Osteoblast (primary cell): Measurements from ENCODE around the gene PDIA6. TPM values are rescaled to one million over a fixed set of nuclear protein-coding genes. Genes with fewer than 3 reads are reported as not detected.

Experiments used
- DNase-seq: peaks from one replicate; pipeline ENCODE4 v3.0.0; 2011; ENCODE audit warnings: low spot score, mixed read lengths; ENCODE audit not compliant: insufficient read length; ENCODE audit errors: missing footprints
- H2AFZ ChIP-seq: 2 replicates; pipeline ENCODE4 v1.6.0; 2011; ENCODE audit warnings: mild to moderate bottlenecking, low read length
- H3K27ac ChIP-seq: 2 replicates; pipeline ENCODE4 v1.5.1; 2011; ENCODE audit warnings: mild to moderate bottlenecking, low read depth, low read length, moderate library complexity
- H3K27me3 ChIP-seq: 2 replicates; pipeline ENCODE4 v1.6.0; 2012; ENCODE audit warnings: mild to moderate bottlenecking, control low read depth, inconsistent platforms, low read length, moderate library complexity; ENCODE audit not compliant: insufficient read depth
- H3K36me3 ChIP-seq: 2 replicates; pipeline ENCODE4 v1.5.1; 2011; ENCODE audit warnings: mild to moderate bottlenecking, low read length, control low read depth, moderate library complexity; ENCODE audit not compliant: insufficient read depth
- H3K4me1 ChIP-seq: 2 replicates; pipeline ENCODE4 v1.5.1; 2011; ENCODE audit warnings: mild to moderate bottlenecking, low read length, control low read depth, moderate library complexity; ENCODE audit not compliant: insufficient read depth
- H3K4me2 ChIP-seq: 2 replicates; pipeline ENCODE4 v1.6.0; 2011; ENCODE audit warnings: mild to moderate bottlenecking, low read length; ENCODE audit not compliant: insufficient read depth
- H3K4me3 ChIP-seq: fragments of 200-600 bp; sonication (generic); 3 replicates; pipeline ENCODE4 v1.5.1; 2012; ENCODE audit warnings: mild to moderate bottlenecking, low read length, inconsistent platforms; ENCODE audit not compliant: insufficient read depth
- H3K79me2 ChIP-seq: 2 replicates; pipeline ENCODE4 v1.6.0; 2012; ENCODE audit warnings: mild to moderate bottlenecking, low read length, control low read depth, inconsistent platforms; ENCODE audit not compliant: insufficient read depth
- H3K9me3 ChIP-seq: 2 replicates; pipeline ENCODE4 v1.5.1; 2011; ENCODE audit warnings: low read depth, low read length, control low read depth
- H4K20me1 ChIP-seq: 2 replicates; pipeline ENCODE4 v1.6.0; 2012; ENCODE audit warnings: mild to moderate bottlenecking, low read length, control low read depth; ENCODE audit not compliant: insufficient read depth
- total RNA-seq: library from RNA; depleted of rRNA; stranded (reverse); fragments of >200 nt; gene quantifications from 2 replicates; pipeline ENCODE4 v1.2.3, GENCODE V29; 2012
- TF ChIP-seq, protein P1 (sequence below): IDR thresholded peaks from 2 replicates; pipeline ENCODE4 v1.5.1; 2011; ENCODE audit warnings: mild to moderate bottlenecking, low read depth, low read length, moderate library complexity; ENCODE audit errors: extremely low read depth

PDIA6 gene
- total RNA-seq, 1 donor = 245 TPM

DNA sequence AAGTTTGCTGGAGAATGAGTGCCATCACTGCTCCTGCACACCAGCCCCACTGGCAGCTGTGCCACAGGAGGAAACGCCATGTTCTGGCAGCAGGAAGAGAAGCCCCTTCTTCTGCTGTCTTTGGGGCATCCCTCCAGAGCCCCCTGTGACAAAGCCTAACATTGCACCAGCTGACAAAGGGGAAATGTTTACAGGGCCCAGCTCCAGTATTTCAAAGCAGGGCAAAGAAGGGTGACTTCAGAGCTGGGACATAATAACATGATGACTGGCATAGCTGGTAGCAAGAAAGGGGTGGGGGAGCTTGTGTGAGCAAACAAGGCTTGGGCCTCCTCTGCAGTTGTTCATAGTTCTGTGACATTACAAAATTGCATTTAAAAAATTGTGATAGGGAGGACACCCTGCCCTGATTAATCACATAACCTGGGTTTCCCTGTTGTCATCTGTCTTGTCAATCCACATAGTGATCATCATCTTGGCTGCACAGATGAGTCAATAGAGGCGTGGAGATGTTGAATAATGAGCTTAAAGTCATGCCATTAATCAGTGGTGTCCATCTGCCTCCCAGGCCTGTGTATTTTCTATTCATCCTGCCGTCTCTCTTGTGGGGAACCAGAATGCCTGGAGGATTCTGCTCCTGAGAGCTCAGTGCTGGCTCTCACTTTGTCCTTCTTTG is 29.1 kb upstream of the PDIA6 start:
- Histone ChIP-seq H4K20me1 (no peaks in the 10 kb centered on the region), H3K9me3 (peaks cover 14% of the 10 kb centered on the region), H3K4me3 (no peak overlapping the region), H2AFZ (no peak overlapping the region), H3K36me3 (no peaks in the 10 kb centered on the region), H3K4me1 (no peaks in the 10 kb centered on the region), H3K4me2 (no peak overlapping the region), H3K27me3 (peaks cover 8% of the 10 kb centered on the region), H3K27ac (no peak overlapping the region), H3K79me2 (no peaks in the 10 kb centered on the region)
- TF ChIP-seq, protein P1, sequence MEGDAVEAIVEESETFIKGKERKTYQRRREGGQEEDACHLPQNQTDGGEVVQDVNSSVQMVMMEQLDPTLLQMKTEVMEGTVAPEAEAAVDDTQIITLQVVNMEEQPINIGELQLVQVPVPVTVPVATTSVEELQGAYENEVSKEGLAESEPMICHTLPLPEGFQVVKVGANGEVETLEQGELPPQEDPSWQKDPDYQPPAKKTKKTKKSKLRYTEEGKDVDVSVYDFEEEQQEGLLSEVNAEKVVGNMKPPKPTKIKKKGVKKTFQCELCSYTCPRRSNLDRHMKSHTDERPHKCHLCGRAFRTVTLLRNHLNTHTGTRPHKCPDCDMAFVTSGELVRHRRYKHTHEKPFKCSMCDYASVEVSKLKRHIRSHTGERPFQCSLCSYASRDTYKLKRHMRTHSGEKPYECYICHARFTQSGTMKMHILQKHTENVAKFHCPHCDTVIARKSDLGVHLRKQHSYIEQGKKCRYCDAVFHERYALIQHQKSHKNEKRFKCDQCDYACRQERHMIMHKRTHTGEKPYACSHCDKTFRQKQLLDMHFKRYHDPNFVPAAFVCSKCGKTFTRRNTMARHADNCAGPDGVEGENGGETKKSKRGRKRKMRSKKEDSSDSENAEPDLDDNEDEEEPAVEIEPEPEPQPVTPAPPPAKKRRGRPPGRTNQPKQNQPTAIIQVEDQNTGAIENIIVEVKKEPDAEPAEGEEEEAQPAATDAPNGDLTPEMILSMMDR = no peak
- no peak for DNase-seq

DNA sequence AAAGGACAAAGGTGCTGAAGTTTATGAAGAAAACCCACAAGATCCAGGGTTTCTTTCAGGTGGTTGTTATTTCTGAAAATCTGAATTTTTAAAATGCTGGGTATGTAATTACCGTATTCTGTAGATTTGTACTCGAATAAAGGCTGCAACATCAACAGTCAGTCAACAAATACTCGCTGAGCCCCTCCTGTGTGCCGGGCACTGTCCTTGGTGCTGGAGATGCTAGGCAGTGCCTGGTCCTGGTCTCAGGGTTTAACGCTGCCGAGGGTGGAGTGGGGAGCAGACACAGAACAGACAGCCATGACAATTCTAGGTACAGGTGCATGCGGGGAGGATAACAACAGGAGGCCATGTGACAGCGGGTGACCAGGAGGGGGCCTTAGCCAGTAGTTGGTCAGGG is 27.2 kb upstream of the PDIA6 start:
- Histone ChIP-seq H3K4me1 (no peaks in the 10 kb centered on the region), H3K4me3 (no peak overlapping the region), H3K79me2 (no peaks in the 10 kb centered on the region), H3K27me3 (peaks cover 3% of the 10 kb centered on the region), H3K9me3 (peaks cover 14% of the 10 kb centered on the region), H3K36me3 (no peaks in the 10 kb centered on the region), H4K20me1 (no peaks in the 10 kb centered on the region), H3K27ac (no peak overlapping the region), H2AFZ (no peak overlapping the region), H3K4me2 (no peak overlapping the region)
- TF ChIP-seq, protein P1 = no peak
- no peak for DNase-seq

DNA sequence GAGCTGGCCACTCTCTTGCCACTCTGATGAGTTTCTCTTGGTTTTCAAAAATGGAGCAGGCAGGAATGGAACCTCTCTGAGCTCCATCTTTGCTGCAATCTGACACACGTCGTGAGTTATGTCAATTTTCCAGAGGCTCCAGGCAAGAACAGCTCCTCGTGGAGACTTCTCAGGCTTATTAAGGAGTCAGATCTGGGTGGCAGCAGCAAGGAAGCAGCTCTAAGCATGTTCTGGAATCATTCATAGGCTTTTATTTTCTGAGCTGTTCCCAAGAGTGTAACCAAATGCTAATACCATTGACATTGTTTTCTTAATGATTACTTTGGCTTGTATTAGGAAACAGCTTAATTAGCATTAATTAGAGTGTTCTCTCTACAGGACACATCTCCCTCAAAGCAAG is 26.1 kb upstream of the PDIA6 start:
- TF ChIP-seq, protein P1 = no peak
- no peaks in the 10 kb centered on the region for H3K4me1 ChIP-seq
- H3K27ac ChIP-seq = no peak overlapping the region
- H3K36me3 ChIP-seq = no peaks in the 10 kb centered on the region
- H3K4me3 ChIP-seq = no peak overlapping the region
- H3K27me3 ChIP-seq = peaks cover 3% of the 10 kb centered on the region
- no peak for DNase-seq
- H2AFZ ChIP-seq = no peak overlapping the region
- no peaks in the 10 kb centered on the region for H4K20me1 ChIP-seq
- no peaks in the 10 kb centered on the region for H3K79me2 ChIP-seq
- H3K4me2 ChIP-seq = no peak overlapping the region
- peaks cover 14% of the 10 kb centered on the region for H3K9me3 ChIP-seq

DNA sequence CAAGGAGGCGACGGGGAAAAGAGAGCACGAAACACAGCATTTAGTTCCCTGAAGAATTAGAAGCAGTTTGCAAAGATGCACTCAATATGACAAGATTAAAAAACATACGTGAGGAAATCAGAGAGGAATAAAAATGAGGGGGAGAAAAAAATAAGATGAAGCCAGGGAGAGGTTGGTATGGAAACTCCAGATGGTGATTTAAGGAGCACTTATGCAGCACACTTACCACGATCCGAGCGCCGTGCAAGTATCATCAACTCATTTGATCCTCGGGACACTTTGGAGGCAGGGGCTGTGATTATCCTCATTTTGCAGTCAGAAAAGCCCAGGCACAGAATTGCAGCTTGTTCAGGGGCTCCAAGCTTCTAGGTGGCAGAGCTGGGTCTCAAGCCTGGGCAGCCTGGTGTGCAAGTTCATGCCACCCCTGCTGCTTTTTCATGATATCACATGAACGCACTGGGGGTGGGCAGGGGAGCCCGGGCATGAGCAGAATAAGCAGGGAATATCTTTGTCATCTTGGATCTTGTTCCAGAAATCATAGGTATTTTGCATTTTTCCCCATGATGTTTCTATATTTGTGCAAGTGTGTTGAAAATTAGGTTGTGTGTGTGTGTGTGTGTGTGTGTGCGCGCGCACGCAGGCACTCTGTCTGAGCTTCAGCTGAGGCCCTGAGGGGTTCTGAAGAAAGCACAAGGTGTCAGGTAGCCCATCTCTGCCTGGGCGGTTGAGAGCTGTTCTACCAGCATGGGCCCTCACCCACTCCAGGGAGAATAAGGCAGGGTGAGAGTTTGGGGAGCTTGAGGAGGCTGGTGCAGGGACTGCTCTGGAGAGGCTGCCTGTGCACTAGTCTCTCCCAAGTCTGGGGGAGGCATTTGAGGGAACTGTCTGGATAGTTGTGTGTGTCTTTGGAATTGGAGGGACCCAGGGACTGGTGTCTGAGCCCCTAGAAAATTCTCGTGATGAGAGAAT is 25.0 kb upstream of the PDIA6 start:
- Histone ChIP-seq H3K9me3 (peaks cover 14% of the 10 kb centered on the region), H3K4me1 (no peaks in the 10 kb centered on the region), H2AFZ (no peak overlapping the region), H3K4me2 (no peak overlapping the region), H3K27ac (no peak overlapping the region), H3K79me2 (no peaks in the 10 kb centered on the region), H3K27me3 (peaks cover 10% of the 10 kb centered on the region), H4K20me1 (no peaks in the 10 kb centered on the region), H3K36me3 (no peaks in the 10 kb centered on the region), H3K4me3 (no peak overlapping the region)
- DNase-seq = no peak
- TF ChIP-seq, protein P1 = no peak
